HepG2 (cell line): ENCODE results near the gene PLCB4. TPM values are rescaled to one million over a fixed set of nuclear protein-coding genes. Genes with fewer than 3 reads are reported as not detected.

Source experiments
- ATAC-seq: fragments of 200-7000 bp; cut with Tn5 transposase; 3 replicates; pipeline ENCODE4 v1.9.1; 2020; ENCODE audit warnings: mild to moderate bottlenecking, moderate library complexity
- BruUV-seq: library from RNA; stranded (reverse); fragments of 400-500 nt; replicated peaks from 2 replicates; lab custom pipeline; 2021; lab: Mats Ljungman, UMichigan
- CTCF ChIA-PET: fragments of 300-600 bp; formaldehyde crosslinking; extraction: SDS; loops from one replicate; lab custom pipeline; 2021; ENCODE audit warnings: low total read pairs, inconsistent platforms, low intra/inter-chr PET ratio; lab: Yijun Ruan, JAX
- POLR2A ChIA-PET: fragments of 350-600 bp; sonication (Branson Sonifier 250); formaldehyde crosslinking; loops from one replicate; lab custom pipeline; 2020; ENCODE audit warnings: antibody characterized with exemption, inconsistent platforms; lab: Yijun Ruan, JAX
- DNase-seq: peaks from one replicate; pipeline ENCODE4 v3.0.0-alpha.2; 2015; ENCODE audit warnings: low spot score
- FAIRE-seq: peaks from 3 replicates; lab custom pipeline; 2011; peaks lifted over from hg19 to GRCh38; lab: Jason Lieb, UNC
- H2AFZ ChIP-seq: one replicate; pipeline ENCODE4 v1.6.1; 2011; ENCODE audit warnings: low read length, inconsistent platforms
- H3K27ac ChIP-seq: fragments of 300-600 bp; 3 replicates; pipeline ENCODE4 v1.8.0; 2011; ENCODE audit warnings: mixed run types, mild to moderate bottlenecking, mixed read lengths, low read length, inconsistent platforms; ENCODE audit not compliant: insufficient read depth; ENCODE audit errors: extremely low read length
- H3K27me3 ChIP-seq, 2 experiments: fragments of 200-600 bp in 1 of 2; 2 replicates in 1 of 2; 3 replicates in 1 of 2; pipeline versions ENCODE4 v1.6.0 to v1.8.0; 2011; ENCODE audit warnings: low read length in 2 of 2, mild to moderate bottlenecking in 2 of 2, moderate library complexity in 2 of 2, inconsistent platforms in 1 of 2; ENCODE audit not compliant: insufficient read depth in 2 of 2, control insufficient read depth in 1 of 2
- H3K36me3 ChIP-seq, 2 experiments: fragments of 200-600 bp in 1 of 2; replicated peaks in 1 of 2; 2 replicates in 1 of 2; 3 replicates in 1 of 2; pipeline versions ENCODE4 v1.5.1 to v1.8.0; 2011; ENCODE audit warnings: low read length in 2 of 2, inconsistent platforms in 1 of 2; ENCODE audit not compliant: insufficient read depth in 2 of 2, control insufficient read depth in 1 of 2
- H3K4me1 ChIP-seq: 2 replicates; pipeline ENCODE4 v1.5.1; 2012; ENCODE audit warnings: low read length, inconsistent platforms; ENCODE audit not compliant: insufficient read depth
- H3K4me2 ChIP-seq: 2 replicates; pipeline ENCODE4 v1.6.0; 2011; ENCODE audit warnings: low read depth, low read length, inconsistent platforms
- H3K4me3 ChIP-seq, 3 experiments: fragments of 200-600 bp in 1 of 3; sonication (generic), shearing (Covaris generic) in 1 of 3; replicated peaks in 1 of 3; 2 replicates each; pipeline ENCODE4 v1.5.1; 2011 to 2016; ENCODE audit warnings: low read length in 3 of 3, inconsistent platforms in 2 of 3, low read depth in 2 of 3, mild to moderate bottlenecking in 2 of 3, control low read depth in 1 of 3, mixed read lengths in 1 of 3; ENCODE audit not compliant: insufficient read depth in 1 of 3
- H3K79me2 ChIP-seq: one replicate; pipeline ENCODE4 v1.6.1; 2011; ENCODE audit warnings: low read length, inconsistent platforms; ENCODE audit not compliant: insufficient read depth
- H3K9ac ChIP-seq: 2 replicates; pipeline ENCODE4 v1.6.0; 2011; ENCODE audit warnings: mild to moderate bottlenecking, low read depth, low read length, inconsistent platforms; ENCODE audit not compliant: insufficient read depth
- H3K9me3 ChIP-seq: 2 replicates; pipeline ENCODE4 v1.5.1; 2012; ENCODE audit warnings: mild to moderate bottlenecking, low read length
- H4K20me1 ChIP-seq: 2 replicates; pipeline ENCODE4 v1.6.0; 2011; ENCODE audit warnings: inconsistent platforms, mild to moderate bottlenecking, low read length, moderate library complexity; ENCODE audit not compliant: insufficient read depth
- ADNP ChIP-seq: sonication (generic); formaldehyde crosslinking; IDR thresholded peaks from 2 replicates; pipeline ENCODE4 v1.4.0; 2020; ENCODE audit warnings: missing genetic modification reagents
- BCL6 ChIP-seq: IDR thresholded peaks from 2 replicates; pipeline ENCODE4 v1.6.1; 2016; ENCODE audit warnings: missing genetic modification reagents, missing compliant biosample characterization
- E2F5 ChIP-seq: sonication (generic); formaldehyde crosslinking; conservative IDR thresholded peaks from 2 replicates; pipeline ENCODE4 v1.4.0; 2020; ENCODE audit warnings: missing genetic modification reagents
- HNRNPUL1 ChIP-seq: fragments of 200-400 bp; formaldehyde crosslinking; IDR thresholded peaks from 2 replicates; pipeline ENCODE4 v1.6.1; 2017; ENCODE audit warnings: low read depth, mild to moderate bottlenecking, low read length, moderate library complexity
- NCOR1 ChIP-seq: fragments of 200-600 bp; sonication (generic); IDR thresholded peaks from 2 replicates; pipeline ENCODE4 v1.7.0; 2017; ENCODE audit warnings: antibody characterized with exemption, low read length, borderline replicate concordance
- PAX8 ChIP-seq: sonication (generic); formaldehyde crosslinking; IDR thresholded peaks from 2 replicates; pipeline ENCODE4 v1.8.0; 2022; ENCODE audit warnings: mild to moderate bottlenecking, missing genetic modification reagents, borderline replicate concordance
- RBM22 ChIP-seq: fragments of 200-400 bp; formaldehyde crosslinking; optimal IDR thresholded peaks from 2 replicates; pipeline ENCODE3; 2017; ENCODE audit warnings: mild to moderate bottlenecking, low read length, moderate library complexity
- ZNF205 ChIP-seq: IDR thresholded peaks from 2 replicates; pipeline ENCODE4 v1.6.1; 2018; ENCODE audit warnings: missing biosample characterization, missing genetic modification reagents
- ZNF382 ChIP-seq: sonication (generic); formaldehyde crosslinking; IDR thresholded peaks from 2 replicates; pipeline ENCODE4 v1.5.0; 2020; ENCODE audit warnings: missing genetic modification reagents, mild to moderate bottlenecking, borderline replicate concordance
- ZNF570 ChIP-seq: sonication (generic); formaldehyde crosslinking; IDR thresholded peaks from 2 replicates; pipeline ENCODE4 v1.4.0; 2020; ENCODE audit warnings: mild to moderate bottlenecking, missing genetic modification reagents, borderline replicate concordance
- ZSCAN9 ChIP-seq: IDR thresholded peaks from 2 replicates; pipeline ENCODE4 v1.6.1; 2016; ENCODE audit warnings: borderline replicate concordance
- WGBS: methylation state at CpG from one replicate; pipeline ENCODE4 v1.1.6; 2017; ENCODE audit warnings: low lambda C conversion rate; 5-methylcytosine and 5-hydroxymethylcytosine counted together
- in situ Hi-C: cut with HindIII; loops from 2 replicates; pipeline ENCODE4 v1.10.0; 2017; ENCODE audit warnings: low pct_unique_long_range_greater_than_20kb; ENCODE audit not compliant: extremely low pct_ligation_motif_present
- intact Hi-C: fragments of 100-400 bp; cut with micrococcal nuclease; formaldehyde crosslinking; loops from one replicate; pipeline ENCODE4 v1.10.0; 2022; ENCODE audit not compliant: unreplicated experiment
- polyA plus RNA-seq, 8 experiments: library from polyadenylated mRNA; depleted of rRNA in 3 of 8; stranded (reverse) in 7 of 8; unstranded in 1 of 8; fragments of >200 nt; fragmentation: Illumina TruSeq in 4 of 8; extraction: Trizol in 4 of 8; gene quantifications; 2 replicates each; pipeline versions ENCODE4 v1.2.1 to v1.2.3, GENCODE V29; 2011 to 2016; ENCODE audit warnings: low read depth in 4 of 8, missing spikeins in 1 of 8, mixed read lengths in 1 of 8; ENCODE audit not compliant: insufficient read depth in 1 of 8
- total RNA-seq, 5 experiments: library from RNA; depleted of rRNA; stranded (reverse); fragments of >200 nt; fragmentation: Illumina TruSeq; extraction: Trizol; gene quantifications; 2 replicates each; pipeline ENCODE4 v1.2.3, GENCODE V29; 2016; ENCODE audit warnings: low read depth in 1 of 5
- TF ChIP-seq, protein P1 (sequence below): sonication (generic); formaldehyde crosslinking; IDR thresholded peaks from 2 replicates; pipeline ENCODE4 v1.4.0; 2020; ENCODE audit warnings: mild to moderate bottlenecking, missing genetic modification reagents

The PLCB4 gene
- total and polyA plus RNA-seq, 2 of the 13 experiments (the other 11 are each of a cell fraction or from before 2014, with no cell fraction given) = 0.01 TPM; not detected in 1

GRCh38 chr20:9424551-9424950 is 355.7 kb downstream of the PLCB4 start:
- Histone ChIP-seq H3K79me2 (no peaks in the 10 kb centered on the region), H3K4me1 (no peaks in the 10 kb centered on the region), H3K9me3 (no peaks in the 10 kb centered on the region), H3K4me2 (no peak overlapping the region), H4K20me1 (no peaks in the 10 kb centered on the region), H3K36me3 (no peaks in the 10 kb centered on the region), H3K4me3 (no peak overlapping the region), H2AFZ (no peak overlapping the region), H3K9ac (no peak overlapping the region), H3K27ac (no peak overlapping the region), H3K27me3 (0 out of 5 replicates have a peak, but pooled peaks cover 0 to 4% of the 10 kb centered on the region in 2 experiments)
- CTCF ChIA-PET = no interaction called here
- BruUV-seq = no TSS peak
- in situ Hi-C loops = loop anchor here (25.0 kb wide), 1 partner anchor 663 kb away; no protein-coding TSS in a partner anchor
- DNase-seq (no peak), ATAC-seq (no peak), FAIRE-seq (no peak)
- intact Hi-C loops = no loop called here
- no peak for TF ChIP-seq ADNP (CRISPR knock-in tag)
- TF ChIP-seq ZNF205 = no peak
- no peak for TF ChIP-seq BCL6
- TF ChIP-seq RBM22 = no peak
- POLR2A ChIA-PET = no interaction called here
- 50% methylated on average over 3 of the region's 3 CpGs for WGBS

DNA sequence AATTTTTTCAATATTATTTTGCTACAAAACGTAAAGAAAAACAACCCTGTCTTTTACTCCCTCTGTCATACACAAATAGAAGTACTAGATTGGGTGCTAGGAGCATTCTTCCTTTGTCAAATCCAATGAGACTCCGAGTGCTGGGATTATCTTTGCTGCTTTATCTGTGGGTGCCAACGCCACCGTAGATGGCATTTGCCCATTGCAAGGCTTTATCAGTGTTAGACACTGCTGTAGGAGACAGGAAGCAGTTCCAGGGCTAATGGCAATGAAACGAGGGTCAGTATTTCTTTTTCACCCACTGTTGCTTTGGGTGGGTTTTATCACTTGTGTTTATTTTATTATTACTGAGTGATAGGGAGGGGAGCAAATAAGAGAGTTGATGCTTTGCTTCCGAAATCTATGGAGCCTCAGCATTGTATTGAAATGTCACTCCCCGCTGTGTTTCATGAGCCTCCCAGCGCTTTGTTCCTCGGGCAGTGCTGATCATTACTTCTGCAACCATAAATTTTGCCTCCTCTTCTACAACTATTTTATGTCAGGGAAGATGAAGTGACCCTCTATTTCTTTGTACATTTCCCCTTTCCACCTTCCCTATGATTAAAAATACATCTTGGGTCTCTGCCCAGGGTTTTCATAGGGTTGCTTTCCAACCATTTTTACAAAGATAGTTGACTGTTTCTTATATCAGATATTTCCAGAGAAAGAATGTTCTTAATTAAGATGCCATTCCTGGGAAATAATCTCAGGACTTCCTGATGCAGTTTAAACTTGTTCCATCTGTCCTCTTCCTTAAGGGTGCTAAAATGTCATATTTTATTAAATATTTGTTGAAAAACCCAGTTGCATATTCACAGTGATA is 358.8 kb downstream of the PLCB4 start:
- no peak overlapping the region for H3K27ac ChIP-seq
- no TSS peak for BruUV-seq
- DNase-seq = no peak
- intact Hi-C loops (no loop called here), in situ Hi-C loops (no loop called here)
- peaks cover 0 to 1% of the 10 kb centered on the region in 2 experiments; a peak in 1 of 5 replicates for H3K27me3 ChIP-seq
- WGBS = 13% methylated on average over 9 of the region's 9 CpGs
- POLR2A ChIA-PET = no interaction called here
- no peak overlapping the region for H3K4me2 ChIP-seq
- no peak overlapping the region for H2AFZ ChIP-seq
- H3K9me3 ChIP-seq = no peaks in the 10 kb centered on the region
- no peak overlapping the region for H3K4me3 ChIP-seq
- ATAC-seq = no peak
- no peak overlapping the region for H3K9ac ChIP-seq
- no peaks in the 10 kb centered on the region for H3K4me1 ChIP-seq
- CTCF ChIA-PET = no interaction called here
- no peaks in the 10 kb centered on the region for H4K20me1 ChIP-seq
- FAIRE-seq = no peak
- H3K36me3 ChIP-seq = no peaks in the 10 kb centered on the region
- H3K79me2 ChIP-seq = no peaks in the 10 kb centered on the region
- TF ChIP-seq ZNF570 (CRISPR knock-in tag) = no peak
- TF ChIP-seq ZSCAN9 (CRISPR knock-in tag) = no peak
- TF ChIP-seq, protein P1, sequence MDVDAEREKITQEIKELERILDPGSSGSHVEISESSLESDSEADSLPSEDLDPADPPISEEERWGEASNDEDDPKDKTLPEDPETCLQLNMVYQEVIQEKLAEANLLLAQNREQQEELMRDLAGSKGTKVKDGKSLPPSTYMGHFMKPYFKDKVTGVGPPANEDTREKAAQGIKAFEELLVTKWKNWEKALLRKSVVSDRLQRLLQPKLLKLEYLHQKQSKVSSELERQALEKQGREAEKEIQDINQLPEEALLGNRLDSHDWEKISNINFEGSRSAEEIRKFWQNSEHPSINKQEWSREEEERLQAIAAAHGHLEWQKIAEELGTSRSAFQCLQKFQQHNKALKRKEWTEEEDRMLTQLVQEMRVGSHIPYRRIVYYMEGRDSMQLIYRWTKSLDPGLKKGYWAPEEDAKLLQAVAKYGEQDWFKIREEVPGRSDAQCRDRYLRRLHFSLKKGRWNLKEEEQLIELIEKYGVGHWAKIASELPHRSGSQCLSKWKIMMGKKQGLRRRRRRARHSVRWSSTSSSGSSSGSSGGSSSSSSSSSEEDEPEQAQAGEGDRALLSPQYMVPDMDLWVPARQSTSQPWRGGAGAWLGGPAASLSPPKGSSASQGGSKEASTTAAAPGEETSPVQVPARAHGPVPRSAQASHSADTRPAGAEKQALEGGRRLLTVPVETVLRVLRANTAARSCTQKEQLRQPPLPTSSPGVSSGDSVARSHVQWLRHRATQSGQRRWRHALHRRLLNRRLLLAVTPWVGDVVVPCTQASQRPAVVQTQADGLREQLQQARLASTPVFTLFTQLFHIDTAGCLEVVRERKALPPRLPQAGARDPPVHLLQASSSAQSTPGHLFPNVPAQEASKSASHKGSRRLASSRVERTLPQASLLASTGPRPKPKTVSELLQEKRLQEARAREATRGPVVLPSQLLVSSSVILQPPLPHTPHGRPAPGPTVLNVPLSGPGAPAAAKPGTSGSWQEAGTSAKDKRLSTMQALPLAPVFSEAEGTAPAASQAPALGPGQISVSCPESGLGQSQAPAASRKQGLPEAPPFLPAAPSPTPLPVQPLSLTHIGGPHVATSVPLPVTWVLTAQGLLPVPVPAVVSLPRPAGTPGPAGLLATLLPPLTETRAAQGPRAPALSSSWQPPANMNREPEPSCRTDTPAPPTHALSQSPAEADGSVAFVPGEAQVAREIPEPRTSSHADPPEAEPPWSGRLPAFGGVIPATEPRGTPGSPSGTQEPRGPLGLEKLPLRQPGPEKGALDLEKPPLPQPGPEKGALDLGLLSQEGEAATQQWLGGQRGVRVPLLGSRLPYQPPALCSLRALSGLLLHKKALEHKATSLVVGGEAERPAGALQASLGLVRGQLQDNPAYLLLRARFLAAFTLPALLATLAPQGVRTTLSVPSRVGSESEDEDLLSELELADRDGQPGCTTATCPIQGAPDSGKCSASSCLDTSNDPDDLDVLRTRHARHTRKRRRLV (CRISPR knock-in tag) = no peak
- TF ChIP-seq ZNF382 (CRISPR knock-in tag) = no peak
- TF ChIP-seq PAX8 (CRISPR knock-in tag) = no peak
- TF ChIP-seq HNRNPUL1 = no peak
- no peak for TF ChIP-seq NCOR1
- no peak for TF ChIP-seq E2F5 (CRISPR knock-in tag)
